Tibial nerve (tissue), 4 donors: Measurements from ENCODE around the gene MRPL40. TPM values are rescaled to one million over a fixed set of nuclear protein-coding genes. Genes with fewer than 3 reads are reported as not detected.

Experiments used
- DNase-seq, 2 donors: peaks; one replicate each; pipeline ENCODE4 v3.0.0-alpha.2; 2019; ENCODE audit warnings: low spot score in 2 of 2
- H3K27ac ChIP-seq, 4 donors: fragments of 200-600 bp; sonication (generic) in 3 of 4; one replicate each; pipeline ENCODE4 v1.5.1; 2017 to 2019; ENCODE audit warnings: mild to moderate bottlenecking in 1 of 4
- H3K27me3 ChIP-seq, 2 donors: fragments of 200-600 bp; sonication (generic) in 1 of 2; one replicate each; pipeline versions ENCODE4 v1.5.1 to v1.6.0; 2017 to 2019
- H3K36me3 ChIP-seq, 3 donors: fragments of 200-600 bp; sonication (generic); one replicate each; pipeline ENCODE4 v1.5.1; 2018 to 2019
- H3K4me1 ChIP-seq, 4 donors: fragments of 200-600 bp; sonication (generic) in 3 of 4; one replicate each; pipeline ENCODE4 v1.5.1; 2017 to 2019
- H3K4me3 ChIP-seq, 4 donors: fragments of 200-600 bp; sonication (generic) in 3 of 4; one replicate each; pipeline ENCODE4 v1.5.1; 2017 to 2019; ENCODE audit warnings: mild to moderate bottlenecking in 1 of 4, moderate library complexity in 1 of 4
- H3K9me3 ChIP-seq, 4 donors: fragments of 200-600 bp; sonication (generic) in 3 of 4; one replicate each; pipeline ENCODE4 v1.5.1; 2017 to 2019
- CTCF ChIP-seq, 5 experiments: fragments of 200-600 bp in 3 of 5; fragments of 450-650 bp in 2 of 5; sonication (generic) in 3 of 5; IDR thresholded peaks; one replicate each; pipeline ENCODE4 v1.5.1; 2016 to 2019; ENCODE audit warnings: antibody characterized with exemption in 5 of 5, mild to moderate bottlenecking in 3 of 5, moderate library complexity in 2 of 5
- EP300 ChIP-seq, 2 donors: sonication (generic); formaldehyde crosslinking; IDR thresholded peaks; one replicate each; pipeline ENCODE4 v1.6.1; 2017; ENCODE audit warnings: antibody characterized with exemption in 2 of 2, mild to moderate bottlenecking in 1 of 2
- POLR2A ChIP-seq, 2 donors: fragments of 450-650 bp; IDR thresholded peaks; one replicate each; pipeline ENCODE4 v1.6.1; 2017; ENCODE audit warnings: antibody characterized with exemption in 2 of 2, mild to moderate bottlenecking in 2 of 2, moderate library complexity in 2 of 2
- WGBS, 2 donors: methylation state at CpG; one replicate each; pipeline ENCODE4 v1.1.5; 2018; 5-methylcytosine and 5-hydroxymethylcytosine counted together
- total RNA-seq, 4 donors: library from RNA; depleted of rRNA; stranded (reverse); fragments of >200 nt; gene quantifications; one replicate each; pipeline ENCODE4 v1.1.0, GENCODE V29; 2016

MRPL40 gene
- total RNA-seq, 4 donors from 2014 or later: 11.4 to 37.8 (median 23.8) TPM

DNA sequence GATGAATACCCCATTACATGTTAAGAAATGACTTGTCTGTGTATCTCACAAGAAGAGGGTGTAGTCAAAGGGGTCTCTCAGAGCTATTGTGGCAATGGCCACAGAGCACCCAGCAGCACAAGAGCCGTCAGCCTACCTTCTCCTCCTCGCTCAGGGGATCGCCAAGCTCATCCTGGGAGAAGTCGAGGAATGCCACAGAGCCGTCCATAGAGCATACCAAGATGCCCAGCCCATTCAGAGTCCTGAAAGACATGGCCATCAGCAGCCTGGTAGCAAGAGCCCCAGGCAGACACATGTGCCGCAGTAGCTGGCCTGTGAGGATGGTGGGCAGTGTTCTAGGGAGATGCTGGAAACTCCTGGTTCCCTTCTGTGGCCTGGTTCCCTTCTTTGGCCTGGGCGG, 44.8 kb upstream of the MRPL40 start:
- Histone ChIP-seq H3K9me3 (no peaks in the 10 kb centered on the region), H3K4me1 (no peaks in the 10 kb centered on the region), H3K36me3 (peaks cover 9 to 100% (median 53%) of the 10 kb centered on the region in 3 donors), H3K4me3 (no peak overlapping the region), H3K27me3 (no peaks in the 10 kb centered on the region), H3K27ac (no peak overlapping the region)
- TF ChIP-seq CTCF (IDR thresholded peaks at IDR 0.05) (no peak), EP300 (IDR thresholded peaks at IDR 0.05) (no peak), POLR2A (IDR thresholded peaks at IDR 0.05) (no peak)
- 96 to 97% methylated on average over 7 of the region's 7 CpGs for WGBS, 2 donors
- no peak for DNase-seq

DNA sequence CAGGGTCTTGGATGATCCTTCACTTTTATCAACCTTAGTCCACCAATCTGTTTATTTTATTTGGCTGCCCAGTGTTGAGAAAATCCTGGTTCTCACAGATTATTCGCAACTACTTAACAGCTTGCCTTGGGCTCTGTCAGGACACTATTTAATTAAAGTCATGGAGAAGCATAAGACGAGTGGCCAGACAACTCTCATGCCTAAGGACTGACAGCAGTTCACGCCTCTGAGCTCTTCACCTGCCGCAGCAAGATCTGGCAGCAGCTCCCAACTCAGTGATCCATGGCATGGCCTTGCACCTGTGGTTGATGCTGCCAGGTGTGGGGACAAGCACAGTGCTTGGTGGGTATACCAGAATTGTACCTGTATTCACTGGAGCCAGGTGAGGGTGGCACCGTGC, 38.6 kb upstream of the MRPL40 start:
- TF ChIP-seq POLR2A (IDR thresholded peaks at IDR 0.05) (no peak), CTCF (IDR thresholded peaks at IDR 0.05) (no peak), EP300 (IDR thresholded peaks at IDR 0.05) (no peak)
- Histone ChIP-seq H3K27me3 (no peaks in the 10 kb centered on the region), H3K9me3 (no peaks in the 10 kb centered on the region), H3K4me1 (no peaks in the 10 kb centered on the region), H3K4me3 (no peak overlapping the region), H3K36me3 (peaks cover 8 to 100% (median 39%) of the 10 kb centered on the region in 3 donors), H3K27ac (no peak overlapping the region)
- no peak for DNase-seq
- WGBS, 2 donors: 82 to 88% methylated on average over 5 of the region's 5 CpGs

DNA sequence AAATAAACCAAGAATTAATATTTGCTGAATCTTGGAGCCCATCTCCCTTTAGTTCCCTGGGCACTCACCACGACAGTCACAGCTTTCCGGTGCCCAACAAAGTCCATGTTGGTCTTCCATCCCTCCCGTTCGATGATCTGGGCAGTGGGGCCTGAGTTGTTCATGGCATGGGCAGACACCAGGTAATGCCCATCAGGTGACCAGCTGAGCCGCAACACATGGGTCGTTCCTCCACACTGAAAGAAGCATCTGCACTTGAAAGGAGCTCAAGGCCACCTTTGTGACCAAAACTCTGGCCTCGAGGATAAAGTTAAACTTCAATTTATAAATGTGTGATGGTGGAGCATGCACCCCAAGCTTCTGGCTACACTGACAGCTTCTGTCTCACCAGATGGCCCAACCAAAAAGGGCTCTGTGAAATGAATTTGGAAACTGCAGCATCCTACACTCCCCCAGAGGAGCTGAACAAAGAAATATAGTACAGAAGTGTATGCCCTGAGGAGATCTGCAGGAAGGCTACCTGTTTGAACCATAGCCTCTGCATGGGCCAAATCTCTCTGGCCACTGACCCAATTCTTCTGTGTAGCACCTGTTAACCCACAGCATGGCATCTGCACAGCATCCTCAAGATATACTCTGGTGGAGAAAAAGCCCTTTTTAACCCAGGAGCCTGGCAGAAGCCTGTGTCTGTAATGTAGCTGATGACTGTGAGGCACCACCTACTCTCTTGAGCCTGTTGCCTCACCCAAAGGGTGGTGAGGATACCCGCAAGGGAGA, 37.9 kb upstream of the MRPL40 start:
- Histone ChIP-seq H3K36me3 (peaks cover 6 to 100% (median 31%) of the 10 kb centered on the region in 3 donors), H3K9me3 (no peaks in the 10 kb centered on the region), H3K27ac (no peak overlapping the region), H3K27me3 (no peaks in the 10 kb centered on the region), H3K4me1 (no peaks in the 10 kb centered on the region), H3K4me3 (no peak overlapping the region)
- no peak for DNase-seq
- TF ChIP-seq EP300 (IDR thresholded peaks at IDR 0.05): no peak
- TF ChIP-seq POLR2A (IDR thresholded peaks at IDR 0.05): no peak
- 92 to 96% methylated on average over 8 of the region's 8 CpGs for WGBS, 2 donors

- peaks cover 6 to 99% (median 31%) of the 10 kb centered on the region in 3 donors for H3K36me3 ChIP-seq
- TF ChIP-seq CTCF (IDR thresholded peaks at IDR 0.05): no peak
- no peak for TF ChIP-seq EP300 (IDR thresholded peaks at IDR 0.05)
- TF ChIP-seq POLR2A (IDR thresholded peaks at IDR 0.05): no peak
Measured at GRCh38 chr22:19395276-19395675, 37.1 kb upstream of the MRPL40 start.

DNA sequence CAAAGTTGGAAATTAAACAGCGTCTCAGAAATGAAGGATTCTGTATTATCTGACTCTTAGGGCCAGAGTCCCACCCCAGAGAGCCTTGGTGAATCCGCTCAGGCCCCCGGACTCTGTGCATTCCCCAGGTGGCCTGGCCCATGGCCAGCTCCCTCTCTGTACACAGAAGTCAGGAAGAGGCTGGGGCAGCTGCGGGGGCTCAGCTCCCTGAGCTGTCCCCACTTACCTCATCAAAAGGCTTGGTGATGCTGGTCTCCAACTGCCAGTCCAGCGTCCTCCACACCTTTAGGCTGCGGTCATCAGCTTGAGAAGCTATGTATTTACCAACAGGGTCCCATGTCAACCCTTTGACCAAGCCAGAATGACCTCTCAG, 35.8 kb upstream of the MRPL40 start:
- no peak for TF ChIP-seq POLR2A (IDR thresholded peaks at IDR 0.05)
- TF ChIP-seq CTCF (IDR thresholded peaks at IDR 0.05): no peak
- no peak for TF ChIP-seq EP300 (IDR thresholded peaks at IDR 0.05)
- Histone ChIP-seq H3K27me3 (no peaks in the 10 kb centered on the region), H3K4me1 (no peaks in the 10 kb centered on the region), H3K4me3 (no peak overlapping the region), H3K27ac (no peak overlapping the region), H3K36me3 (peaks cover 6 to 98% (median 31%) of the 10 kb centered on the region in 3 donors), H3K9me3 (no peaks in the 10 kb centered on the region)
- no peak for DNase-seq
- WGBS, 2 donors: 82 to 90% methylated on average over 6 of the region's 6 CpGs

More at GRCh38 chr22:19395276-19395675, 37.1 kb upstream of the MRPL40 start:
- no peaks in the 10 kb centered on the region for H3K9me3 ChIP-seq
- no peaks in the 10 kb centered on the region for H3K27me3 ChIP-seq
- H3K4me1 ChIP-seq: no peaks in the 10 kb centered on the region
- DNase-seq: no peak
- H3K27ac ChIP-seq: no peak overlapping the region
- 94 to 99% methylated on average over 4 of the region's 4 CpGs for WGBS, 2 donors
- no peak overlapping the region for H3K4me3 ChIP-seq
